Activated T-cell treated with anti-CD3 and anti-CD28 coated beads for 24 hours (primary cell): ENCODE measurements around the gene ACBD3.

ENCODE experiments used
- DNase-seq: peaks from one replicate; pipeline ENCODE4 v3.0.0-alpha.2; 2020; ENCODE audit warnings: low read depth

ACBD3 gene

DNA sequence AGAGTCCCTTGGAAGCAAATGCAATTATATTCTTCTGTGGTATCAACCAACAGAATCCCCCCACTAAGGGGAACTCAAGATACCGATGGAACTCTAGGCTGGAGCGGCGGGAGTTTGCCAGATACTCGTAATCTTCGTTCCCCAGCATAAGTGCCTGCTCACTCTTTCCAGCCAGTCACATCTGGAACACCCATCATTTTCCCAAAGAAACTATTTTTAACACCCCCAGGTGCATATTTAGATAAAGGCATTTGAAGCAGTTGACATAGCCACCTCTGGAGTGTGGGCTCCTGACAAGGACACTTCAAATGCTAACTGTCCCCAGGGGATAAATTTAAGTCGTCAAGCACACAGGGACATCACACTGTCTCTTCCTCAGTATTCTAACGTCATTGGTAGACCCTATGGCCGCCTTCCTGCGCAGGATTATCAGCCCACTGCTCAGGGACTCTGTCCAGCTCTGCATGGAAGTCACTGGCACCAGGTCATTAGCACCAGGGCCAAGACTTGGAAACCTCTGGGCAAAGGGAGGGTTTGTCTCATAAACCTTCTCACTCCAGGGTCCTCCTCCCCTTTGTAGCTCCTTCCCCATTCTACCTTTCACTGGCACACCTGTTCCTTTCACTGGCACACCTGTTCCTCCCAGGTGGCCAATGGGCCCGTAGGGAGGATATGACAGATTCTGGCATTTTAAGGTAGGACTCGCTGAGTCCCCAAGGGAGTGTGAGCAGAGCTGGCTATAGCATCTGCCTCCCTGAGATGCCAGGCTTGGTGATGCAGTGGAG is 75.3 kb downstream of the ACBD3 start:
- no peak for DNase-seq

DNA sequence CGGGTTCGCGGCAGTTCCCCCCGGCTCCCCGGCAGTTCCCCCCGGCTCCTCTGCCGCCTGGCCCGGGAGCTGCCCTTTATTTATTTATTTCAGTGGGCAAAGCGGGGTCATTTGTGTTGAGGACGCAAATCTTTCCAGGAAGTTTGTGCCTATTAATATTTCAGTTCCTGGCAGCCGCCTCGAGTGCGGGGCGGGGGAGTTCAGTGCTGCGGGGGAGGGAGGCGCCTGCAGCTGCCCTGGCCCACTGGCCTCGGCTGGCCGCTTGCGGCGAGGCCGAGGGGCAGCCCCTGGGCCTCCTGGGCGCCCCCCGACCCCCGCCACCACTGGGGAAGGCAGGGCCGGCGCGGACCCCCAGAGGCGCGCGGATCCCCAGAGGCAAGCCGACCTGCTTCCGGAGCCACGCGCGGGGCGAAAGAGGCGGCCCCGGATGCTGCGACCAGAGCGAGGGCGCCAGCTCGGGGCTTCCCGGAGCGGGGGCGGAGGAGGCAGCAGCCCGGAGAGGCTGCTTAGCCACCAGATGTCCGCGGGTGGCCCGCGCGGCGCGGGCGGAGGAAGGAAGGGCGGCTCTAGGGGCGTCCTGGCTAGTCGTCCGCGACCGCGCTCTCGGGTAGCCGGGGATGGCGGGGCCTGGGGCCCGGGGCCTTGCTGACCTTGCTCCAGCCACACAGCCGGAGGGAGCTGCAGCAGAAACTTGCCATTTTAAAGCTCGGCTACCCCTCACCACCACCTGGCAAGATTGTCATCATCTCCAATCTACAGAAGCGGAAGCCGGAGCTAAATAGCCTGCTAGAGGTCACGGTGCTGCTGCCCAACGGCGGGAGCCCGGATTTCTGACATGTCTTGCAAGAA is 76.1 kb downstream of the ACBD3 start:
- peak; percentile 38 for DNase-seq

DNA sequence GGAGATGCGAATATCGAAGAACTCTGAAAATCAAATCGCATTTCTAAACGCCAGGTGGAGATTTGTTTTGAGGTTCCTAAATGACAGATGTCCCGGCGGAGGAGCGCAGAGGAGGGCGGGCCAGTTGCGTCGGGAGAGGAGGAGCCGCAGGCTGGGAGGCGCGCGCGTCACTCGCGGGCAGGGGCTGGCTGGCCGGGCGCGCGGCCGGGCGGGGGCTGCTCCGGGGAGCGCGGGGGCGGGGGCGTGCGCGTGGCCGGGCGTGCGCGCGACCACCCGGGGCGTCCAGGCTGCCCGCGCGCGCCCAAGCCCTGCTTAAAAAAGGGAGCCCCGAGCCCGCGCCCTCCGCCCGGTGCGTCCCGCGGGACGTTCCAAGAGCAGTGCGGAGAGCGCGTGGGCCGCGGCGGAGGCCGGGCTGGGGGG is 76.7 kb downstream of the ACBD3 start:
- peak; percentile 78 for DNase-seq

DNA sequence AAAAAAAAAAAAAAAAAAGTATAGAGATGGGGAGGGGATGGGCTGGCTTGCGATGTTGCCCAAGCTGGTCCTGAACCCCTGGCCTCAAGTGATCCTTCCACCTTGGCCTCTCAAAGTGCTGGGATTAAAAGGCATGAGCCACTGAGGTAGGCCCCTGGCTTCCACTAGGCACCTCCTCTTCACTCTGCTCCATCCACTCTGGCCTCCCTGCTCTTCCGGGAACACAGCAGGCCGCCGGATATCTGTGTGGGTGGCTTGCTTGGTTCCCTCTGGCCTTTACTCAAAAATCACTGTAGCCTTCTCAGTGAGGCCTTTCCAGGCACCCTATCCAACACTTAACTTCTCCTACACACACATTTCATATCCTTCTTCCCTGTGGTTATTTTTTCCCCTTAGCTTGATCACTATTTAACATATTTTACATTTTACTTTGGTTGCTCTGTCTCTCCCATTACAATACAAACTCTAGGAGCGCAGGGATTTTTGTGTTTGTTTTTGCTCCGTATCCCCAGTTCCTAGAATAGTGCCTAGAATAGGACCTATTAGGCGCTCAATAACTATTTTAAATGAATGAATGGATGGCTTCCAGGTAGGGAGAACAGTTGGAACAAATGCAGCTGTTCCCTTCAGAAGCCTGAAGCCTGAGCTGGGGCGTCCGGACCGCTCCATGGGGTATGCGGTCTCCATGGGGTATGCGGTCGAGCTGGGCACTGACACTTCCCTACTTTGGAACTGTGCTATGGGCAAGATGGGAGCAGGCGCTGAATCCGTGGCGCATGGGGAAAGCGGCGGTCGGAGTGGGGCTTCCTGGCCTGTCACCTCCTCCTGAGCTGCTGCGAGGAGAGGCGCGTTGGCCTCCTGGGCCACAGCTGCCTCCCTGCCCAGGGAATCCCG is 77.4 kb downstream of the ACBD3 start:
- no peak for DNase-seq

DNA sequence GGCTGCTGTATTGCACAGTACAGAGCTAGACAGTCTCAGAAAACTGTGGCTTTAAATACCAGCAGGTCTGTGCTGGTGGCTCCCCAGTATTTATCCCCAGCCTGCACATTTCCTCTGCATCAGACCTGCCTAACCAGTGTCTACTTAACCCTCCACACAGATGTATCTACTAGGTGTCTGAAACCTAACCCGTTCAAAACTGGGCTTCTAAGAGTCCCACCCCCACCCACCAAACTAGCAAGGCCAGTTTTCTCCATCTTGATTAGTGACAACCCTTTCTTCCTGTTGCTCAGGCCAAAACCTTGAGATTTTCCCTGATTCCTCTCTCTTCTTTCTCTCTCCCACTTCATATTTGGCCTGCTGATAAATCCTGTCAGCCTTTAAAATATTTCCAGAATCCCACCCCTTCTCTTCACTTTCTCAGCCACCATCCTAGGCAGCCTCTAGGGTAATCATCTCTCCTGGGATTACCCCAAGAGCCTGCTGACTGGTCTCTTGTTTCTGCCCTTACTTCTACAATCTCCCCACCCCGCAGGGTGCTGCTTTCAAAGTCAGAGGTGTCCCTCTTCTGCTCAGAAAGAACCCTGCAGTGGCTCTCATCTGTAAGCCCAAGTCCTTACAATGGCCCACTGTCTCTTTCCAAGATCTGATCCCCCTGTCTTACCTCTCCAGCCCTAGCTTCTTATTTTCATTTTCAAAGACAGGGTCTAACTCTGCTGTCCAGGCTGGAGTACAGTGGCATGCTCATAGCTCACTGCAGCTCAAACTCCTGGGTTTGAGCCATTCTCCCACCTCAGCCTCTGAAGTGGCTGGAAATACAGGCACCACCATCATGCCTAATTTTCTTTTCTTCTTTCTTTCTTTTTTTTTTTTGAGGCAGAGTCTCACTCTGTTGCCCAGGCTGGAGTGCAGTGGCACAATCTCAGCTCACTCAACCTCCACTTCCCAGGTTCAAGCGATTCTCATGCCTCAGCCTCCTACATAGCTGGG is 78.8 kb downstream of the ACBD3 start:
- no peak for DNase-seq

DNA sequence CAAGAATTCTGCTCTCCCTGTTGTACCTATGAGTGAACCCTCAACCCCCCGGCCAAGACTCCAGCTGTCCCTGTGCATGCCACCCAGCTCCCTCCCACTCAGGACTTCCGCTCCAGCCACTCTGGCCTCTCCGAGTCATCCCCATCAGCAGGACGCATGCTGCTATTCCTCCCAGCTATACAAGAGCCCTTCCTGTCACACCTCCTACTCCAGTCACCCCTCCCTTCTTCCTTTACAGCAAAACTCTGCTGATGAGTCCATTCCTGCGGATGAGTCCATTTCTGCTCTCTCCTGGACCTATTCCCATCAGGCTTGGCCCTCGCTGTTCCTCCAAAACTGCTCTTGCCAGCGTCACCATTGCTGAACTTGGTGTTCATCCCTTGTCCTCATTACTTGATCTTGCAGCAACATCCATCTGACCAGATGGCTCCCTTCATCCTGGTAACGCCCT is 81.8 kb downstream of the ACBD3 start:
- DNase-seq = no peak

DNA sequence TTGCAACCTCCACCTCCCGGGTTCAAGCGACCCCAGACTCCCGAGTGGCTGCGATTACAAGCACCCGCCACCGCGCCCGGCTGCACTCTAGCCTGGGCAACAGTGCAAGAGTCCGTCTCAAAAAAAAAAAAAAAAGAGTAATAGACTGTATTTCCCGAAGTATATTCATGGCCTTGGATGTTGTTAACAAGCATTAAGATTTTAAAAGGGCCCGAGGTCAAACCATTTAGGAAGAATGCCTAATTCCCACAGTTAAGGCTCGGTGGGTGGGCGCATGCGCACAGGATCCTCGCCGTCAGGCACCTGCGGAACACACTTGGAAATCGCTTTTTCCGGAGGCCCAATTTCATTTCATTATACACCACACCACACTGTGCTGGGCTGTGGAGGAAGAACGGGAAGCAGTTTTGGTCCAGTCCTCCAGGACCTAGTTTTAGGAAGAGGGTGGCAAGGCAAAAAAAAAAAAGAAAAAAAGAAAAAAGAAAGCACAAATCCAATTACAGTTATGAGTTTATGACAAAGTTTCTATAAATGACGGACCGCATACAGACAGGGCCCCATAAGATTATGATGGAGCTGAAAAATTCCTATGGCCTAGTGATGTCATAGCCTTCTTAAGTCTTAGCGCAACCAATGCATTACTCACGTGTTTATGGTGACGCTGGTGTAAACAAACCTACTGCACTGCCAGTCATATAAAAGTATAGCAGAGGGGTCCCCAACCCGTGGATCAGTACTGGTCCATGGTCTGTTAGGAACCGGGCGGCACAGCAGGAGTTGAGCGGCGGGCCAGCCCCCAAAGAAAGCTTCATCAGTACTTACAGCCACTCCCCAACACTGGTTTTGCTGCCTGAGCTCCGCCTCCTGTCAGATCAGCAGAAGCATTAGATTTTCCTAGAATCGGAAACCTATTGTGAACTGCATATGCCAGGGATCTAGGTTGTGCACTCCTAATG is 85.8 kb downstream of the ACBD3 start:
- DNase-seq = no peak

DNA sequence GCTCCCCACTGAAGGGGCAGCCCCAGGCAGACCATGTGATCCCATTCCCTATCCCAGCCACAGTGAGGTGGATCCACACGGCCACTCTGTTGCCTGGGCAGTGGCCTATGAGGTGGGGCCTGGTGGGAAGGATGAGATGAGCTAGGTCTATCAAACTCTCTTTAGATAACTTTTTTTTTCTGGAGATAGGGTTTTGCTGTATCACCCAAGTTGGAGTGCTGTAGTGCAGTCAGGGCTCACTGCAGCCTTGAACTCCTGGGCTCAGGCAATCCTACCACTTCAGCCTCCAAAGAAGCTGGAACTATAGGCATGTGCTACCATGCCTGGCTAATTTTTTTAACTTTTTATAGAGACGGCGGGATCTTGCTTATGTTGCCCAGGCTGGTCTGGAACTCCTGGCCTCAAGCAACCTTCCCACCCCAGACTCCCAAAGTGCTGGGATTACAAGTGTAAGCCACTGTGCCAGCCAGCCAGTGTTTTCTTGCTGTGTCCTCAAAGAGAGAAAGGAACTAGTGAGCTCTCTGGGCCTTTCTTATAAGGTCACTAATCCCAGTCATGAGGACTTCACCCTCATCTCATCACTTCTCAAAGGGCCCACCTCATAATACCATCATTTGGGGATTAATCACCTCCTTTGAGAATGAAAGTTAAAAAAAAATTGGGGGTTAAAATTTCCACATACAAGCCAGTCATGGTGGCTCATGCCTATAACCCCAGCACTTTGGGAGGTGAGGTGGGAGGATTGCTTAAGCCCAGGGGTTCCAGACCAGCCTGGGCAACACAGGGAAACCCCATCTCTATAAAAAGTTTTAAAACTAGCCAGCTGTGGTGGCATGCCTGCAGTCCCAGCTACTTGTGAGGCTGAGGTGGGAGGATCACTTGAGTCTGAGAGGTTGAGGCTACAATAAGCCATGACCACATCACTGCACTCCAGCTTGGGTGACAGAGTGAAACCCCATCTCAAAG is 87.4 kb downstream of the ACBD3 start:
- no peak for DNase-seq

DNA sequence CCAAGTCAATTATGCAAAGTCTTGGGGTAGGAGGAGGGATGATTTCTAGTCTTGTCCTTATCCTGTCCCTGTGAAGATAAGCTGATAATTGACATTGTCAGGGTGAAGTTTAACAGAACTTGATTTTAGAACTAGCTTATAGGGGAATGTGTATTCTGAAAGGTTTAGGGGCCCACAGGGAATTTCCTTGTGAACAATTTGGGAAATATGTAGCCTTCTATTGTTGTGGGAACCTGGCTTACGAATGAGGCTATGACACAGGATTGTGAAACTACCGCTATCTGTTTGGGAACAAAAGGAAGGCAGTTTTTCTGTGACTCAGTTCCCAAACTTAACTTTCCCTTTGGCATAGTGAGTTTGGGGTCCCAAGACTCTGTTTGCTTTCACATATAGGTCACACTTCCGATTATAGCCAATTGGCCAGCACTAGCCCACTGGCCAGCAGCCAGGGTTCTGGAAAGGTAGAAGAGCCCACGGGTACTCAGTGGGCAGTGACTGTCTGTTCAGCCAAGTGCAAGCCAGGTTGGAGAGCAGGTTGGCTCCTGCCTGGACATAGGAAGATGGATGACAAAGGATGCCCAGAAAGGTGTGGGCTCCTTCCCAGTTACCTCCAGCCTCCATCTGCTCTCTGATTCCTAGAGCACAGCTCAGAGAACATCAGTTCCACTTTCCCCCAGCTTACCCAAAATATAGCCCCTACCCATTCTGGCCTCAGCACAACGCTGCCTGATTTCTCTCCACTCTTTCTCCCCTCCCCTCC is 88.5 kb downstream of the ACBD3 start:
- no peak for DNase-seq

DNA sequence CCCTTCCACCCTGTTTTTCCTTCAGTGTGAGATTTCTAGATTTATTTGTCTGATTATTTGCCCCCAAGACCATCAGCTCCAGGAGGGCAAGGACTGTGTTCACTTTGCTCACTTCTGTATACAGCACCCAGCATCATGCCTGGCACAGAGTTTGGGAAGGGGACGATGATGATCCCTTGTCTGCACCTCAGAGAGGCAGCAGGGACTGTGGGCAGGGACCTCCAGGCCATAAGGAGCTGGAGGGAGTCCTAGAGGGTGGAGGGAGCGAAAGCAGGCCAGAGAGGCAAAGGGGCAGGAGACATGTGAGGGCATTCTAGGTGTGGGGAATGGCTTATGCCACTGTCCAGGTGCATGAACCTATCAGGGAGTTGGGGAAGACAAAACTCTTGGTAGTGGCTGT is 91.3 kb downstream of the ACBD3 start:
- no peak for DNase-seq
